Chondrocyte (in vitro differentiated cells): Measurements from ENCODE around the gene ZGLP1. TPM values are rescaled to one million over a fixed set of nuclear protein-coding genes. Genes with fewer than 3 reads are reported as not detected.

Experiments used
- DNase-seq: peaks from one replicate; pipeline ENCODE4 v3.0.0; 2021; ENCODE audit warnings: mixed read lengths, low spot score
- H3K27ac Mint-ChIP-seq: one replicate; pipeline ENCODE4 v1.8.0; 2021; ENCODE audit warnings: mild to moderate bottlenecking, moderate library complexity, mixed read lengths; ENCODE audit not compliant: unreplicated experiment
- H3K27me3 Mint-ChIP-seq: 2 replicates; pipeline ENCODE4 v1.8.0; 2021; ENCODE audit warnings: low read depth, mixed read lengths
- H3K36me3 Mint-ChIP-seq: 2 replicates; pipeline ENCODE4 v1.8.0; 2021; ENCODE audit warnings: low read depth, mixed read lengths
- H3K4me1 Mint-ChIP-seq: 2 replicates; pipeline ENCODE4 v1.8.0; 2021; ENCODE audit warnings: low read depth, mild to moderate bottlenecking, mixed read lengths
- H3K4me3 Mint-ChIP-seq: one replicate; pipeline ENCODE4 v1.8.0; 2021; ENCODE audit warnings: mild to moderate bottlenecking, moderate library complexity, mixed read lengths; ENCODE audit not compliant: unreplicated experiment
- H3K9me3 Mint-ChIP-seq: 2 replicates; pipeline ENCODE4 v1.8.0; 2021; ENCODE audit warnings: low read depth, mixed read lengths
- CTCF ChIP-seq: fragments of 200-600 bp; sonication (generic); IDR thresholded peaks from 2 replicates; pipeline ENCODE4 v1.5.0; 2021; ENCODE audit warnings: antibody characterized with exemption, mild to moderate bottlenecking, moderate library complexity
- total RNA-seq: library from RNA; stranded (reverse); gene quantifications from 3 replicates; pipeline ENCODE4 v1.2.1, GENCODE V29; 2021

ZGLP1 gene
- total RNA-seq, 1 donor from 2014 or later: 3.4 TPM

GRCh38 chr19:10318807-10319682, 9.4 kb upstream of the ZGLP1 start:
- peaks cover 11% of the 10 kb centered on the region for H3K36me3 Mint-ChIP-seq
- H3K27ac Mint-ChIP-seq: no peak overlapping the region
- DNase-seq: no peak
- H3K4me1 Mint-ChIP-seq: peaks cover 15% of the 10 kb centered on the region
- H3K27me3 Mint-ChIP-seq: no peaks in the 10 kb centered on the region
- no peak overlapping the region for H3K4me3 Mint-ChIP-seq
- no peaks in the 10 kb centered on the region for H3K9me3 Mint-ChIP-seq
- TF ChIP-seq CTCF: no peak

- H3K9me3 Mint-ChIP-seq: no peaks in the 10 kb centered on the region
Measured at GRCh38 chr19:10317857-10318462, 8.3 kb upstream of the ZGLP1 start.

GRCh38 chr19:10317045-10317856, 7.6 kb upstream of the ZGLP1 start:
- Mint-ChIP-seq H3K36me3 (peaks cover 13% of the 10 kb centered on the region), H3K9me3 (no peaks in the 10 kb centered on the region), H3K4me3 (no peak overlapping the region), H3K27me3 (no peaks in the 10 kb centered on the region), H3K27ac (no peak overlapping the region), H3K4me1 (peaks cover 15% of the 10 kb centered on the region)
- TF ChIP-seq CTCF: no peak
- no peak for DNase-seq

More at GRCh38 chr19:10317857-10318462, 8.3 kb upstream of the ZGLP1 start:
- no peaks in the 10 kb centered on the region for H3K27me3 Mint-ChIP-seq
- H3K4me1 Mint-ChIP-seq: peaks cover 15% of the 10 kb centered on the region
- no peak overlapping the region for H3K27ac Mint-ChIP-seq
- DNase-seq: no peak
- TF ChIP-seq CTCF: no peak
- H3K4me3 Mint-ChIP-seq: no peak overlapping the region
- peaks cover 13% of the 10 kb centered on the region for H3K36me3 Mint-ChIP-seq

- no peak for DNase-seq
- H3K4me3 Mint-ChIP-seq: peak overlapping the region; percentile 93
- TF ChIP-seq CTCF: no peak
- H3K4me1 Mint-ChIP-seq: peaks cover 15% of the 10 kb centered on the region
- peak overlapping the region; percentile 93 for H3K27ac Mint-ChIP-seq
- no peaks in the 10 kb centered on the region for H3K9me3 Mint-ChIP-seq
- no peaks in the 10 kb centered on the region for H3K27me3 Mint-ChIP-seq
- peaks cover 7% of the 10 kb centered on the region for H3K36me3 Mint-ChIP-seq
Measured at GRCh38 chr19:10316229-10317044, 6.8 kb upstream of the ZGLP1 start.
